DOHH2 (cell line): ENCODE data around the gene PRKN.

Experiments
- EZH2phosphoT487 ChIP-seq: fragments of 200-600 bp; sonication (generic); IDR thresholded peaks from 2 replicates; pipeline ENCODE4 v1.6.1; 2017; ENCODE audit warnings: borderline replicate concordance, mild to moderate bottlenecking, antibody characterized with exemption, low read length, moderate library complexity, mixed read lengths
- TF ChIP-seq, protein P1 (sequence below): fragments of 200-600 bp; sonication (generic); IDR thresholded peaks from one replicate; pipeline ENCODE4 v1.5.1; 2014; ENCODE audit warnings: antibody characterized with exemption, mild to moderate bottlenecking, low read depth, low read length; ENCODE audit not compliant: poor library complexity, severe bottlenecking

DNA sequence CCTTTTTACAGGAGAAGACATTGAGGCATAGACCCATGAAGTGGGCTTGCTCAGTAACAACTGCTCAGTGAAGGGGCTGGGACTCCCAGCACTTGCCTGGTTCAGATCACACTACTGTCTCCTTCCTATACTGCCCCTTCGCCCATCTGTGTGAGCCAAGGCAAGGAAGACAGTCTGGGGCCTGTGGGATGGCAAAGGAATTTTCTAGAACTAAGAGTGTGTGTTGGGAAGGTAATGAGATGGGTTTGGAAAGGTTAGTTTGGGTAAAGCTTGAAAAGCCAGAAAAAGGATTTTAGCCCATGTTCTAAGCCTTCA, 1240.4 kb downstream of the PRKN start:
- TF ChIP-seq, protein P1, sequence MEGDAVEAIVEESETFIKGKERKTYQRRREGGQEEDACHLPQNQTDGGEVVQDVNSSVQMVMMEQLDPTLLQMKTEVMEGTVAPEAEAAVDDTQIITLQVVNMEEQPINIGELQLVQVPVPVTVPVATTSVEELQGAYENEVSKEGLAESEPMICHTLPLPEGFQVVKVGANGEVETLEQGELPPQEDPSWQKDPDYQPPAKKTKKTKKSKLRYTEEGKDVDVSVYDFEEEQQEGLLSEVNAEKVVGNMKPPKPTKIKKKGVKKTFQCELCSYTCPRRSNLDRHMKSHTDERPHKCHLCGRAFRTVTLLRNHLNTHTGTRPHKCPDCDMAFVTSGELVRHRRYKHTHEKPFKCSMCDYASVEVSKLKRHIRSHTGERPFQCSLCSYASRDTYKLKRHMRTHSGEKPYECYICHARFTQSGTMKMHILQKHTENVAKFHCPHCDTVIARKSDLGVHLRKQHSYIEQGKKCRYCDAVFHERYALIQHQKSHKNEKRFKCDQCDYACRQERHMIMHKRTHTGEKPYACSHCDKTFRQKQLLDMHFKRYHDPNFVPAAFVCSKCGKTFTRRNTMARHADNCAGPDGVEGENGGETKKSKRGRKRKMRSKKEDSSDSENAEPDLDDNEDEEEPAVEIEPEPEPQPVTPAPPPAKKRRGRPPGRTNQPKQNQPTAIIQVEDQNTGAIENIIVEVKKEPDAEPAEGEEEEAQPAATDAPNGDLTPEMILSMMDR = no peak
- no peak for TF ChIP-seq EZH2phosphoT487
